ENCODE results near the gene EVI5L.

EVI5L gene

GRCh38 chr19:7901337-7901736, 71.3 kb downstream of the EVI5L start:
- TF ChIP-seq CTCF (conservative IDR thresholded peaks at IDR 0.05; ENCODE audit: low read length) = no peak
- no peak for DNase-seq (ENCODE audit: low read depth)
- no peak overlapping the region for H3K4me3 ChIP-seq (ENCODE audit: low read length)

GRCh38 chr19:7902796-7903243, 72.8 kb downstream of the EVI5L start:
- no peak for DNase-seq (ENCODE audit: low read depth)
- peak overlapping the region; percentile 87 for H3K4me3 ChIP-seq (ENCODE audit: low read length)
- no peak for TF ChIP-seq CTCF (conservative IDR thresholded peaks at IDR 0.05; ENCODE audit: low read length)

- DNase-seq (ENCODE audit: low read depth) = peak; percentile 98
- H3K4me3 ChIP-seq (ENCODE audit: low read length) = peak within 1 kb of the TSS; percentile 94
- peak; percentile 52 for TF ChIP-seq CTCF (conservative IDR thresholded peaks at IDR 0.05; ENCODE audit: low read length)
Observed at GRCh38 chr19:7903244-7904073, 73.4 kb downstream of the EVI5L start, which contains the start of gene MAP2K7. MAP2K7 (plus strand) TSS chr19:7903877; CDS start chr19:7903945, 68 bp downstream.

- H3K4me3 ChIP-seq (ENCODE audit: low read length) = peak overlapping the region; percentile 94
Observed at GRCh38 chr19:7904074-7905020, 74.3 kb downstream of the EVI5L start.

GRCh38 chr19:7905268-7905667, 75.2 kb downstream of the EVI5L start:
- peak overlapping the region; percentile 94 for H3K4me3 ChIP-seq (ENCODE audit: low read length)
- no peak for DNase-seq (ENCODE audit: low read depth)
- TF ChIP-seq CTCF (conservative IDR thresholded peaks at IDR 0.05; ENCODE audit: low read length) = no peak

More at GRCh38 chr19:7904074-7905020, 74.3 kb downstream of the EVI5L start:
- TF ChIP-seq CTCF (conservative IDR thresholded peaks at IDR 0.05; ENCODE audit: low read length) = no peak
- no peak for DNase-seq (ENCODE audit: low read depth)

- no peak for TF ChIP-seq CTCF (conservative IDR thresholded peaks at IDR 0.05; ENCODE audit: low read length)
- H3K4me3 ChIP-seq (ENCODE audit: low read length) = no peak overlapping the region
- no peak for DNase-seq (ENCODE audit: low read depth)
Observed at GRCh38 chr19:7905859-7906258, 75.8 kb downstream of the EVI5L start.
